HepG2 (cell line): ENCODE results near the gene AMOT. TPM values are rescaled to one million over a fixed set of nuclear protein-coding genes. Genes with fewer than 3 reads are reported as not detected.

ENCODE experiments used
- ATAC-seq: fragments of 200-7000 bp; cut with Tn5 transposase; 3 replicates; pipeline ENCODE4 v1.9.1; 2020; ENCODE audit warnings: mild to moderate bottlenecking, moderate library complexity
- BruUV-seq: library from RNA; stranded (reverse); fragments of 400-500 nt; replicated peaks from 2 replicates; lab custom pipeline; 2021; lab: Mats Ljungman, UMichigan
- CTCF ChIA-PET: fragments of 300-600 bp; formaldehyde crosslinking; extraction: SDS; loops from one replicate; lab custom pipeline; 2021; ENCODE audit warnings: low total read pairs, inconsistent platforms, low intra/inter-chr PET ratio; lab: Yijun Ruan, JAX
- POLR2A ChIA-PET: fragments of 350-600 bp; sonication (Branson Sonifier 250); formaldehyde crosslinking; loops from one replicate; lab custom pipeline; 2020; ENCODE audit warnings: antibody characterized with exemption, inconsistent platforms; lab: Yijun Ruan, JAX
- DNase-seq: peaks from one replicate; pipeline ENCODE4 v3.0.0-alpha.2; 2015; ENCODE audit warnings: low spot score
- FAIRE-seq: peaks from 3 replicates; lab custom pipeline; 2011; peaks lifted over from hg19 to GRCh38; lab: Jason Lieb, UNC
- H2AFZ ChIP-seq: one replicate; pipeline ENCODE4 v1.6.1; 2011; ENCODE audit warnings: low read length, inconsistent platforms
- H3K27ac ChIP-seq: fragments of 300-600 bp; 3 replicates; pipeline ENCODE4 v1.8.0; 2011; ENCODE audit warnings: mixed run types, mild to moderate bottlenecking, mixed read lengths, low read length, inconsistent platforms; ENCODE audit not compliant: insufficient read depth; ENCODE audit errors: extremely low read length
- H3K27me3 ChIP-seq, 2 experiments: fragments of 200-600 bp in 1 of 2; 2 replicates in 1 of 2; 3 replicates in 1 of 2; pipeline versions ENCODE4 v1.6.0 to v1.8.0; 2011; ENCODE audit warnings: low read length in 2 of 2, mild to moderate bottlenecking in 2 of 2, moderate library complexity in 2 of 2, inconsistent platforms in 1 of 2; ENCODE audit not compliant: insufficient read depth in 2 of 2, control insufficient read depth in 1 of 2
- H3K36me3 ChIP-seq, 2 experiments: fragments of 200-600 bp in 1 of 2; replicated peaks in 1 of 2; 2 replicates in 1 of 2; 3 replicates in 1 of 2; pipeline versions ENCODE4 v1.5.1 to v1.8.0; 2011; ENCODE audit warnings: low read length in 2 of 2, inconsistent platforms in 1 of 2; ENCODE audit not compliant: insufficient read depth in 2 of 2, control insufficient read depth in 1 of 2
- H3K4me1 ChIP-seq: 2 replicates; pipeline ENCODE4 v1.5.1; 2012; ENCODE audit warnings: low read length, inconsistent platforms; ENCODE audit not compliant: insufficient read depth
- H3K4me2 ChIP-seq: 2 replicates; pipeline ENCODE4 v1.6.0; 2011; ENCODE audit warnings: low read depth, low read length, inconsistent platforms
- H3K4me3 ChIP-seq, 3 experiments: fragments of 200-600 bp in 1 of 3; sonication (generic), shearing (Covaris generic) in 1 of 3; replicated peaks in 1 of 3; 2 replicates each; pipeline ENCODE4 v1.5.1; 2011 to 2016; ENCODE audit warnings: low read length in 3 of 3, inconsistent platforms in 2 of 3, low read depth in 2 of 3, mild to moderate bottlenecking in 2 of 3, control low read depth in 1 of 3, mixed read lengths in 1 of 3; ENCODE audit not compliant: insufficient read depth in 1 of 3
- H3K79me2 ChIP-seq: one replicate; pipeline ENCODE4 v1.6.1; 2011; ENCODE audit warnings: low read length, inconsistent platforms; ENCODE audit not compliant: insufficient read depth
- H3K9ac ChIP-seq: 2 replicates; pipeline ENCODE4 v1.6.0; 2011; ENCODE audit warnings: mild to moderate bottlenecking, low read depth, low read length, inconsistent platforms; ENCODE audit not compliant: insufficient read depth
- H3K9me3 ChIP-seq: 2 replicates; pipeline ENCODE4 v1.5.1; 2012; ENCODE audit warnings: mild to moderate bottlenecking, low read length
- H4K20me1 ChIP-seq: 2 replicates; pipeline ENCODE4 v1.6.0; 2011; ENCODE audit warnings: inconsistent platforms, mild to moderate bottlenecking, low read length, moderate library complexity; ENCODE audit not compliant: insufficient read depth
- CCAR2 ChIP-seq: fragments of 200-400 bp; formaldehyde crosslinking; optimal IDR thresholded peaks from 2 replicates; pipeline ENCODE3; 2018; ENCODE audit warnings: low read depth, mild to moderate bottlenecking, low read length, moderate library complexity
- GFI1 ChIP-seq: sonication (generic); formaldehyde crosslinking; IDR thresholded peaks from 2 replicates; pipeline ENCODE4 v1.5.0; 2020; ENCODE audit warnings: missing genetic modification reagents, mild to moderate bottlenecking, borderline replicate concordance
- KDM5A ChIP-seq: fragments of 200-600 bp; sonication (generic); IDR thresholded peaks from 2 replicates; pipeline ENCODE4 v1.7.0; 2018; ENCODE audit warnings: antibody characterized with exemption, mild to moderate bottlenecking, low read length, borderline replicate concordance
- MBNL3 ChIP-seq: fragments of 250-450 bp; sonication (Bioruptor Pico); conservative IDR thresholded peaks from 2 replicates; pipeline ENCODE4 v1.8.0; 2022; ENCODE audit warnings: mild to moderate bottlenecking, inconsistent platforms
- MTA1 ChIP-seq: sonication (generic); formaldehyde crosslinking; IDR thresholded peaks from 2 replicates; pipeline ENCODE4 v1.4.0; 2020; ENCODE audit warnings: missing genetic modification reagents, mild to moderate bottlenecking, borderline replicate concordance
- POLR2A ChIP-seq, 2 experiments: IDR thresholded peaks; 2 replicates each; pipeline ENCODE4 v1.6.1; 2011; ENCODE audit warnings: low read depth in 2 of 2, low read length in 2 of 2, mild to moderate bottlenecking in 1 of 2, moderate library complexity in 1 of 2; ENCODE audit not compliant: insufficient read depth in 1 of 2
- REPIN1 ChIP-seq: sonication (generic); formaldehyde crosslinking; IDR thresholded peaks from 2 replicates; pipeline ENCODE4 v1.8.0; 2022; ENCODE audit warnings: missing genetic modification reagents, low read depth, mild to moderate bottlenecking, borderline replicate concordance
- SIN3A ChIP-seq: IDR thresholded peaks from 2 replicates; pipeline ENCODE4 v1.6.1; 2011; ENCODE audit warnings: low read depth, mild to moderate bottlenecking, control low read depth, low read length, borderline replicate concordance
- SIX1 ChIP-seq: sonication (generic); formaldehyde crosslinking; IDR thresholded peaks from 2 replicates; pipeline ENCODE4 v1.4.0; 2020; ENCODE audit warnings: missing genetic modification reagents, borderline replicate concordance
- SP2 ChIP-seq: sonication (generic); formaldehyde crosslinking; IDR thresholded peaks from 2 replicates; pipeline ENCODE4 v1.5.1; 2020; ENCODE audit warnings: mild to moderate bottlenecking, missing genetic modification reagents
- SRY ChIP-seq: sonication (generic); formaldehyde crosslinking; IDR thresholded peaks from 2 replicates; pipeline ENCODE4 v1.8.0; 2022; ENCODE audit warnings: mild to moderate bottlenecking, missing genetic modification reagents
- ZBTB7A ChIP-seq: sonication (generic); formaldehyde crosslinking; IDR thresholded peaks from 2 replicates; pipeline ENCODE4 v1.8.0; 2022; ENCODE audit warnings: mild to moderate bottlenecking, missing genetic modification reagents
- ZNF143 ChIP-seq: sonication (generic); formaldehyde crosslinking; IDR thresholded peaks from 2 replicates; pipeline ENCODE4 v1.4.0; 2020; ENCODE audit warnings: missing genetic modification reagents
- ZNF589 ChIP-seq: sonication (generic); formaldehyde crosslinking; conservative IDR thresholded peaks from 2 replicates; pipeline ENCODE4 v1.8.0; 2022; ENCODE audit warnings: mild to moderate bottlenecking, moderate library complexity, missing genetic modification reagents
- WGBS: methylation state at CpG from one replicate; pipeline ENCODE4 v1.1.6; 2017; ENCODE audit warnings: low lambda C conversion rate; 5-methylcytosine and 5-hydroxymethylcytosine counted together
- in situ Hi-C: cut with HindIII; loops from 2 replicates; pipeline ENCODE4 v1.10.0; 2017; ENCODE audit warnings: low pct_unique_long_range_greater_than_20kb; ENCODE audit not compliant: extremely low pct_ligation_motif_present
- intact Hi-C: fragments of 100-400 bp; cut with micrococcal nuclease; formaldehyde crosslinking; loops from one replicate; pipeline ENCODE4 v1.10.0; 2022; ENCODE audit not compliant: unreplicated experiment
- polyA plus RNA-seq, 8 experiments: library from polyadenylated mRNA; depleted of rRNA in 3 of 8; stranded (reverse) in 7 of 8; unstranded in 1 of 8; fragments of >200 nt; fragmentation: Illumina TruSeq in 4 of 8; extraction: Trizol in 4 of 8; gene quantifications; 2 replicates each; pipeline versions ENCODE4 v1.2.1 to v1.2.3, GENCODE V29; 2011 to 2016; ENCODE audit warnings: low read depth in 4 of 8, missing spikeins in 1 of 8, mixed read lengths in 1 of 8; ENCODE audit not compliant: insufficient read depth in 1 of 8
- total RNA-seq, 5 experiments: library from RNA; depleted of rRNA; stranded (reverse); fragments of >200 nt; fragmentation: Illumina TruSeq; extraction: Trizol; gene quantifications; 2 replicates each; pipeline ENCODE4 v1.2.3, GENCODE V29; 2016; ENCODE audit warnings: low read depth in 1 of 5
- TF ChIP-seq, protein P1 (sequence below): sonication (generic); formaldehyde crosslinking; IDR thresholded peaks from 2 replicates; pipeline ENCODE4 v1.5.1; 2020; ENCODE audit warnings: missing genetic modification reagents, mild to moderate bottlenecking, borderline replicate concordance
- TF ChIP-seq, protein P2 (sequence below), 2 experiments: sonication (generic) in 1 of 2; formaldehyde crosslinking in 1 of 2; IDR thresholded peaks; 2 replicates each; pipeline versions ENCODE4 v1.4.0 to v1.6.1; 2016 to 2020; ENCODE audit warnings: borderline replicate concordance in 1 of 2, low read depth in 1 of 2, mild to moderate bottlenecking in 1 of 2, missing genetic modification reagents in 1 of 2
- TF ChIP-seq, protein P3 (sequence below): sonication (generic); formaldehyde crosslinking; IDR thresholded peaks from 2 replicates; pipeline ENCODE4 v1.5.0; 2020; ENCODE audit warnings: missing genetic modification reagents

Gene AMOT
- total and polyA plus RNA-seq, 2 of the 13 experiments (the other 11 are each of a cell fraction or from before 2014, with no cell fraction given): 0.13 to 0.91 TPM

DNA sequence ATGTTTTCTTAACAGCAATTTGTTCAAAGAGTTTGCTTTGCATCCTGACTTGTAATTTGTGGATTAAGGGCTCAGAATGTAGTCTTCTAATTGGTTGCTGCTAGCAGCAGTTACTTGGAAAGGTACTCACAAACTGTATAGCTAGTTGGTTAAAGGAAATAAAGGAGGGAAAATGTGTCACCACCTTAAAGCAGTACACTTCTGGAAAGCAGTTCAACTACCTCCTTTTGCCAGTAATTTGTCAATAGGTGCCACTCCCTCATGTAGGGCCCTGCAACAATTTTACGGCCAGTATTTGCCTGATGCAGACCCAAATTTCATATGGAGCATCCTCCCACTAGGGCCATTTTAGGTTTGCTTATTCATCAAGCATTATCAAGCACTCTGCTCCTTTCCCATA is 20.8 kb downstream of the AMOT start:
- TF ChIP-seq POLR2A (IDR thresholded peaks at IDR 0.05; ENCODE audit: insufficient read depth in 1 of 2, low read depth in 2 of 2, low read length in 2 of 2) (no peak), ZBTB7A (CRISPR knock-in tag) (no peak), SP2 (CRISPR knock-in tag) (no peak), ZNF143 (CRISPR knock-in tag) (no peak), GFI1 (CRISPR knock-in tag) (no peak), SIX1 (CRISPR knock-in tag) (no peak), SIN3A (no peak), REPIN1 (CRISPR knock-in tag) (no peak), ZNF589 (CRISPR knock-in tag) (no peak), SRY (CRISPR knock-in tag) (no peak), MTA1 (CRISPR knock-in tag) (no peak), KDM5A (no peak), MBNL3 (CRISPR knock-in tag) (no peak), CCAR2 (no peak)
- TF ChIP-seq, protein P1, sequence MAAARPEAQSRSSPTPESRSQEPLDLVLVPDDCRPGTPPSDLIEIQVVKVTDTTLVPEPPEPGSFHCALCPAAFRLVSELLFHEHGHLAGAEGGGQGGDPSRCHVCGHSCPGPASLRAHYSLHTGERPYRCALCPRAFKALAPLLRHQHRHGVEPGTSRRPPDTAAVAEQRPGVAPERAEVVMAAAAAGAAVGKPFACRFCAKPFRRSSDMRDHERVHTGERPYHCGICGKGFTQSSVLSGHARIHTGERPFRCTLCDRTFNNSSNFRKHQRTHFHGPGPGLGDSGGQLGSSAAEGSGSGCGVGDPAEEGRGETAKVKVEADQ: no peak
- TF ChIP-seq, protein P2, sequence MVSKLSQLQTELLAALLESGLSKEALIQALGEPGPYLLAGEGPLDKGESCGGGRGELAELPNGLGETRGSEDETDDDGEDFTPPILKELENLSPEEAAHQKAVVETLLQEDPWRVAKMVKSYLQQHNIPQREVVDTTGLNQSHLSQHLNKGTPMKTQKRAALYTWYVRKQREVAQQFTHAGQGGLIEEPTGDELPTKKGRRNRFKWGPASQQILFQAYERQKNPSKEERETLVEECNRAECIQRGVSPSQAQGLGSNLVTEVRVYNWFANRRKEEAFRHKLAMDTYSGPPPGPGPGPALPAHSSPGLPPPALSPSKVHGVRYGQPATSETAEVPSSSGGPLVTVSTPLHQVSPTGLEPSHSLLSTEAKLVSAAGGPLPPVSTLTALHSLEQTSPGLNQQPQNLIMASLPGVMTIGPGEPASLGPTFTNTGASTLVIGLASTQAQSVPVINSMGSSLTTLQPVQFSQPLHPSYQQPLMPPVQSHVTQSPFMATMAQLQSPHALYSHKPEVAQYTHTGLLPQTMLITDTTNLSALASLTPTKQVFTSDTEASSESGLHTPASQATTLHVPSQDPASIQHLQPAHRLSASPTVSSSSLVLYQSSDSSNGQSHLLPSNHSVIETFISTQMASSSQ (IDR thresholded peaks at IDR 0.05; ENCODE audit: low read depth): no peak
- TF ChIP-seq, protein P2 (CRISPR knock-in tag; IDR thresholded peaks at IDR 0.05; ENCODE audit: borderline replicate concordance): no peak
- TF ChIP-seq, protein P3, sequence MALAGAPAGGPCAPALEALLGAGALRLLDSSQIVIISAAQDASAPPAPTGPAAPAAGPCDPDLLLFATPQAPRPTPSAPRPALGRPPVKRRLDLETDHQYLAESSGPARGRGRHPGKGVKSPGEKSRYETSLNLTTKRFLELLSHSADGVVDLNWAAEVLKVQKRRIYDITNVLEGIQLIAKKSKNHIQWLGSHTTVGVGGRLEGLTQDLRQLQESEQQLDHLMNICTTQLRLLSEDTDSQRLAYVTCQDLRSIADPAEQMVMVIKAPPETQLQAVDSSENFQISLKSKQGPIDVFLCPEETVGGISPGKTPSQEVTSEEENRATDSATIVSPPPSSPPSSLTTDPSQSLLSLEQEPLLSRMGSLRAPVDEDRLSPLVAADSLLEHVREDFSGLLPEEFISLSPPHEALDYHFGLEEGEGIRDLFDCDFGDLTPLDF (CRISPR knock-in tag): no peak
- no peak for ATAC-seq
- no peak for DNase-seq
- H3K4me1 ChIP-seq: no peaks in the 10 kb centered on the region
- no peaks in the 10 kb centered on the region for H3K27me3 ChIP-seq
- ChIA-PET POLR2A (no interaction called here), CTCF (no interaction called here)
- no peak overlapping the region for H3K27ac ChIP-seq
- no peak overlapping the region for H3K4me2 ChIP-seq
- H3K79me2 ChIP-seq: no peaks in the 10 kb centered on the region
- H3K4me3 ChIP-seq: no peak overlapping the region
- in situ Hi-C loops (no loop called here), intact Hi-C loops (no loop called here)
- H3K9me3 ChIP-seq: no peaks in the 10 kb centered on the region
- no peaks in the 10 kb centered on the region for H3K36me3 ChIP-seq
- no TSS peak for BruUV-seq
- H4K20me1 ChIP-seq: no peaks in the 10 kb centered on the region
- H2AFZ ChIP-seq: no peak overlapping the region
- FAIRE-seq: no peak
- no peak overlapping the region for H3K9ac ChIP-seq
- 0% methylated on average over 1 of the region's 1 CpG for WGBS
